Trophoblast cell (in vitro differentiated cells and primary cell): Measurements from ENCODE around the gene DLD.
A peak's percentile ranks its signal among the peaks of the same experiment; 100 is the strongest.
"Not testable (repeated sequence)": the region's sequence is repeated elsewhere in the genome, so short reads cannot be mapped to it uniquely, and the experiment has no call there.

Experiments used
- DNase-seq, 2 donors: peaks; one replicate each; pipeline ENCODE4 v3.0.0-alpha.2; 2016
- H2AFZ ChIP-seq: 2 replicates; pipeline ENCODE4 v1.6.1; 2013; ENCODE audit warnings: low read length, moderate library complexity, mild to moderate bottlenecking; ENCODE audit not compliant: insufficient read depth, poor library complexity
- H2AK5ac ChIP-seq: 2 replicates; pipeline ENCODE4 v1.6.1; 2013; ENCODE audit warnings: mild to moderate bottlenecking, low read length
- H2BK120ac ChIP-seq: 2 replicates; pipeline ENCODE4 v1.6.1; 2013; ENCODE audit warnings: low read length, mild to moderate bottlenecking, moderate library complexity; ENCODE audit not compliant: insufficient read depth, poor library complexity
- H2BK12ac ChIP-seq: 2 replicates; pipeline ENCODE4 v1.6.1; 2013; ENCODE audit warnings: mild to moderate bottlenecking, low read length, moderate library complexity
- H2BK5ac ChIP-seq: 2 replicates; pipeline ENCODE4 v1.6.1; 2013; ENCODE audit warnings: low read length, low read depth, moderate library complexity, mild to moderate bottlenecking; ENCODE audit not compliant: poor library complexity
- H3K14ac ChIP-seq: 2 replicates; pipeline ENCODE4 v1.6.1; 2013; ENCODE audit warnings: mild to moderate bottlenecking, low read length
- H3K18ac ChIP-seq: 2 replicates; pipeline ENCODE4 v1.6.1; 2013; ENCODE audit warnings: mild to moderate bottlenecking, low read length
- H3K23ac ChIP-seq: 2 replicates; pipeline ENCODE4 v1.6.1; 2013; ENCODE audit warnings: low read length
- H3K27ac ChIP-seq: 2 replicates; pipeline ENCODE4 v1.5.1; 2013; ENCODE audit warnings: low read depth, mild to moderate bottlenecking, inconsistent platforms, low read length, moderate library complexity
- H3K27me3 ChIP-seq: 2 replicates; pipeline ENCODE4 v1.6.1; 2013; ENCODE audit warnings: inconsistent platforms, mild to moderate bottlenecking, low read length, moderate library complexity; ENCODE audit not compliant: insufficient read depth
- H3K36me3 ChIP-seq, 2 experiments: 1 replicate in 1 of 2; 2 replicates in 1 of 2; pipeline ENCODE4 v1.6.1; 2013; ENCODE audit warnings: low read length in 2 of 2, mild to moderate bottlenecking in 2 of 2, moderate library complexity in 1 of 2; ENCODE audit not compliant: insufficient read depth in 2 of 2, control insufficient read depth in 1 of 2
- H3K4ac ChIP-seq: 2 replicates; pipeline ENCODE4 v1.6.1; 2013; ENCODE audit warnings: low read depth, mild to moderate bottlenecking, low read length, moderate library complexity
- H3K4me1 ChIP-seq, 2 experiments: 1 replicate in 1 of 2; 2 replicates in 1 of 2; pipeline ENCODE4 v1.6.1; 2013; ENCODE audit warnings: low read length in 2 of 2, mild to moderate bottlenecking in 2 of 2, moderate library complexity in 1 of 2; ENCODE audit not compliant: insufficient read depth in 2 of 2, control insufficient read depth in 1 of 2
- H3K4me2 ChIP-seq: 2 replicates; pipeline ENCODE4 v1.6.1; 2013; ENCODE audit warnings: inconsistent platforms, mild to moderate bottlenecking, low read length, moderate library complexity
- H3K4me3 ChIP-seq: 2 replicates; pipeline ENCODE4 v1.5.1; 2013; ENCODE audit warnings: mild to moderate bottlenecking, low read depth, low read length, inconsistent platforms
- H3K79me1 ChIP-seq: one replicate; pipeline ENCODE4 v1.6.1; 2013; ENCODE audit warnings: low read length
- H3K79me2 ChIP-seq: 2 replicates; pipeline ENCODE4 v1.6.1; 2013; ENCODE audit warnings: low read length, mild to moderate bottlenecking; ENCODE audit not compliant: control insufficient read depth, insufficient read depth, poor library complexity
- H3K9ac ChIP-seq: 2 replicates; pipeline ENCODE4 v1.6.1; 2013; ENCODE audit warnings: mild to moderate bottlenecking, low read length
- H3K9me3 ChIP-seq: 2 replicates; pipeline ENCODE4 v1.6.1; 2013; ENCODE audit warnings: low read depth, mild to moderate bottlenecking, control low read depth, inconsistent platforms, low read length; ENCODE audit not compliant: insufficient read depth
- H4K12ac ChIP-seq: 2 replicates; pipeline ENCODE4 v1.6.1; 2013; ENCODE audit warnings: low read depth, mild to moderate bottlenecking, low read length, moderate library complexity
- H4K8ac ChIP-seq: 2 replicates; pipeline ENCODE4 v1.6.1; 2013; ENCODE audit warnings: low read depth, mild to moderate bottlenecking, low read length, moderate library complexity
- H4K91ac ChIP-seq: one replicate; pipeline ENCODE4 v1.6.1; 2013; ENCODE audit warnings: low read depth, mild to moderate bottlenecking, low read length, moderate library complexity
- WGBS: extraction: QIAGEN DNeasy Blood & Tissue Kit; methylation state at CpG from one replicate; pipeline ENCODE4 v1.1.7; 2013; ENCODE audit warnings: missing lambda C conversion rate; ENCODE audit not compliant: insufficient read length, insufficient coverage; ENCODE audit errors: extremely low coverage; 5-methylcytosine and 5-hydroxymethylcytosine counted together

The DLD gene

GRCh38 chr7:107921826-107922225, 30.8 kb downstream of the DLD start:
- H3K27me3 ChIP-seq, H3K9me3 ChIP-seq, H2AFZ ChIP-seq, H3K14ac ChIP-seq, H3K4me1 ChIP-seq, H3K79me1 ChIP-seq, H3K4me2 ChIP-seq, H2BK5ac ChIP-seq, H2BK120ac ChIP-seq, H3K18ac ChIP-seq, H3K9ac ChIP-seq, H3K4me3 ChIP-seq, H4K8ac ChIP-seq, H2AK5ac ChIP-seq, DNase-seq, H4K91ac ChIP-seq, H3K27ac ChIP-seq, H2BK12ac ChIP-seq, H3K79me2 ChIP-seq, H4K12ac ChIP-seq, H3K23ac ChIP-seq, H3K4ac ChIP-seq: not testable (repeated sequence)
- peaks cover 13 to 30% of the 10 kb centered on the region in 2 experiments for H3K36me3 ChIP-seq
- no CpG with 5 or more reads among the region's 2 CpGs for WGBS

- WGBS, result no CpG with 5 or more reads among the region's 1 CpG
- Histone ChIP-seq H4K8ac (no peak overlapping the region), H3K18ac (no peak overlapping the region), H2BK12ac (no peak overlapping the region), H3K9ac (no peak overlapping the region), H3K27ac (no peak overlapping the region), H3K4me1 (no peaks in the 10 kb centered on the region), H3K9me3 (no peaks in the 10 kb centered on the region), H3K36me3 (peaks cover 13 to 28% of the 10 kb centered on the region in 2 experiments), H3K23ac (no peak overlapping the region), H3K79me1 (no peaks in the 10 kb centered on the region), H2BK5ac (no peak overlapping the region), H2AK5ac (no peak overlapping the region), H4K12ac (no peak overlapping the region), H3K4ac (no peak overlapping the region), H3K4me3 (no peak overlapping the region), H3K27me3 (no peaks in the 10 kb centered on the region), H4K91ac (no peak overlapping the region), H3K4me2 (no peak overlapping the region), H3K79me2 (no peaks in the 10 kb centered on the region), H2BK120ac (no peak overlapping the region), H3K14ac (no peak overlapping the region), H2AFZ (no peak overlapping the region)
- DNase-seq, result peak; percentile 19 to 50
Observed at GRCh38 chr7:107922886-107923285, 31.9 kb downstream of the DLD start.

- H3K36me3 ChIP-seq, result peaks cover 17 to 40% of the 10 kb centered on the region in 2 experiments
- H2BK12ac ChIP-seq, result no peak overlapping the region
- no peaks in the 10 kb centered on the region for H3K79me1 ChIP-seq
- no peaks in the 10 kb centered on the region for H3K9me3 ChIP-seq
- H2BK5ac ChIP-seq, result no peak overlapping the region
- no CpG with 5 or more reads among the region's 5 CpGs for WGBS
- no peaks in the 10 kb centered on the region for H3K27me3 ChIP-seq
- H3K14ac ChIP-seq, result no peak overlapping the region
- H3K27ac ChIP-seq, result no peak overlapping the region
- DNase-seq, result peak; percentile 36 to 72
- no peak overlapping the region for H2AK5ac ChIP-seq
- H3K4ac ChIP-seq, result no peak overlapping the region
- H3K9ac ChIP-seq, result no peak overlapping the region
- no peak overlapping the region for H2BK120ac ChIP-seq
- H3K4me3 ChIP-seq, result no peak overlapping the region
- no peak overlapping the region for H4K91ac ChIP-seq
- no peak overlapping the region for H3K18ac ChIP-seq
- H4K12ac ChIP-seq, result no peak overlapping the region
- no peak overlapping the region for H3K4me2 ChIP-seq
- H3K79me2 ChIP-seq, result no peaks in the 10 kb centered on the region
- H4K8ac ChIP-seq, result peak overlapping the region; percentile 47
- H3K23ac ChIP-seq, result no peak overlapping the region
- H2AFZ ChIP-seq, result no peak overlapping the region
- H3K4me1 ChIP-seq, result no peaks in the 10 kb centered on the region
Observed at GRCh38 chr7:107924841-107925504, 34.0 kb downstream of the DLD start.

GRCh38 chr7:107926481-107926880, 35.5 kb downstream of the DLD start:
- Histone ChIP-seq H3K23ac (no peak overlapping the region), H2BK5ac (no peak overlapping the region), H2BK12ac (no peak overlapping the region), H4K91ac (no peak overlapping the region), H3K79me1 (no peaks in the 10 kb centered on the region), H3K9me3 (no peaks in the 10 kb centered on the region), H3K4me2 (no peak overlapping the region), H3K14ac (no peak overlapping the region), H3K79me2 (no peaks in the 10 kb centered on the region), H4K8ac (no peak overlapping the region), H3K27me3 (no peaks in the 10 kb centered on the region), H2AFZ (no peak overlapping the region), H2AK5ac (no peak overlapping the region), H3K27ac (no peak overlapping the region), H3K4me1 (no peaks in the 10 kb centered on the region), H3K4ac (no peak overlapping the region), H3K9ac (no peak overlapping the region), H3K36me3 (peaks cover 13 to 37% of the 10 kb centered on the region in 2 experiments), H4K12ac (no peak overlapping the region), H3K18ac (no peak overlapping the region), H3K4me3 (no peak overlapping the region), H2BK120ac (no peak overlapping the region)
- WGBS, result no CpG with 5 or more reads among the region's 1 CpG
- DNase-seq, result no peak
